HCT116 (cell line): Measurements from ENCODE around the gene PRLH. TPM values are rescaled to one million over a fixed set of nuclear protein-coding genes. Genes with fewer than 3 reads are reported as not detected.

ENCODE experiments used
- ATAC-seq: fragments of 200-7000 bp; cut with Tn5 transposase; 2 replicates; pipeline ENCODE4 v1.9.1; 2020; ENCODE audit warnings: mild to moderate bottlenecking, moderate library complexity
- BruUV-seq: library from RNA; stranded (reverse); fragments of 400-500 nt; replicated peaks from 2 replicates; lab custom pipeline; 2021; lab: Mats Ljungman, UMichigan
- CTCF ChIA-PET: fragments of 300-600 bp; sonication (Branson Sonifier 250); formaldehyde crosslinking; loops from one replicate; lab custom pipeline; 2021; ENCODE audit warnings: antibody characterized with exemption; lab: Charles Lee
- POLR2A ChIA-PET: fragments of 300-600, 350-600 bp; sonication (Branson Sonifier 250); formaldehyde crosslinking; loops from one replicate; lab custom pipeline; 2021; ENCODE audit warnings: antibody characterized with exemption; lab: Charles Lee
- RAD21 ChIA-PET, 2 experiments: fragments of 300-600 bp; sonication (Branson Sonifier 250); formaldehyde crosslinking; loops; one replicate each; lab custom pipeline; 2023; ENCODE audit warnings: low total read pairs in 2 of 2; ENCODE audit not compliant: uncharacterized antibody in 2 of 2, unreplicated experiment in 2 of 2, low non-redundant PET in 1 of 2; lab: Charles Lee
- DNase-seq: peaks from one replicate; pipeline ENCODE4 v3.0.0-alpha.2; 2010; ENCODE audit warnings: low read depth, low spot score
- H2AFZ ChIP-seq: fragments of 200-600 bp; shearing (Covaris generic), sonication (generic); 2 replicates; pipeline ENCODE4 v1.6.1; 2017; ENCODE audit warnings: low read depth, mixed run types, mixed read lengths, antibody characterized with exemption, low read length; ENCODE audit not compliant: poor library complexity, severe bottlenecking
- H3K27ac ChIP-seq: 2 replicates; pipeline ENCODE4 v1.5.1; 2012; ENCODE audit warnings: low read depth, low read length
- H3K27me3 ChIP-seq: fragments of 200-600 bp; sonication (generic); 2 replicates; pipeline ENCODE4 v1.6.1; 2016; ENCODE audit warnings: mixed run types, low read length, mixed read lengths; ENCODE audit not compliant: insufficient read depth
- H3K36me3 ChIP-seq, 2 experiments: fragments of 200-500 bp in 1 of 2; fragments of 200-600 bp in 1 of 2; sonication (Bioruptor generic) in 1 of 2; sonication (generic) in 1 of 2; 2 replicates each; pipeline versions ENCODE4 v1.5.1 to v1.6.1; 2014 to 2016; ENCODE audit warnings: low read length in 2 of 2, inconsistent platforms in 1 of 2, mixed read lengths in 1 of 2, mixed run types in 1 of 2; ENCODE audit not compliant: insufficient read depth in 2 of 2, control insufficient read depth in 1 of 2
- H3K4me1 ChIP-seq, 2 experiments: fragments of 200-600 bp in 1 of 2; sonication (generic) in 1 of 2; 2 replicates each; pipeline versions ENCODE4 v1.5.1 to v1.6.1; 2012 to 2017; ENCODE audit warnings: low read length in 2 of 2, inconsistent platforms in 1 of 2, mild to moderate bottlenecking in 1 of 2, mixed read lengths in 1 of 2, mixed run types in 1 of 2, moderate library complexity in 1 of 2; ENCODE audit not compliant: insufficient read depth in 2 of 2, control insufficient read depth in 1 of 2
- H3K4me2 ChIP-seq: fragments of 200-600 bp; sonication (generic); 2 replicates; pipeline ENCODE4 v1.6.1; 2017; ENCODE audit warnings: mixed run types, low read length, mixed read lengths
- H3K4me3 ChIP-seq, 2 experiments: fragments of 200-600 bp in 1 of 2; sonication (generic) in 1 of 2; replicated peaks in 1 of 2; 2 replicates each; pipeline ENCODE4 v1.5.1; 2011 to 2016; ENCODE audit warnings: low read length in 2 of 2, control low read depth in 1 of 2, low read depth in 1 of 2, mild to moderate bottlenecking in 1 of 2, mixed read lengths in 1 of 2, mixed run types in 1 of 2
- H3K79me2 ChIP-seq: fragments of 200-600 bp; sonication (generic); 2 replicates; pipeline ENCODE4 v1.6.1; 2017; ENCODE audit warnings: mild to moderate bottlenecking, mixed run types, low read length, moderate library complexity, mixed read lengths; ENCODE audit not compliant: insufficient read depth
- H3K9ac ChIP-seq: fragments of 200-600 bp; sonication (generic); 2 replicates; pipeline ENCODE4 v1.6.1; 2016; ENCODE audit warnings: low read length, mixed read lengths
- H3K9me2 ChIP-seq: fragments of 200-600 bp; sonication (generic), shearing (Covaris generic); 2 replicates; pipeline ENCODE4 v1.6.1; 2017; ENCODE audit warnings: mixed run types, mild to moderate bottlenecking, moderate library complexity; ENCODE audit not compliant: insufficient read depth
- H3K9me3 ChIP-seq, 2 experiments: fragments of 200-500 bp in 1 of 2; fragments of 200-600 bp in 1 of 2; sonication (Bioruptor generic) in 1 of 2; sonication (generic) in 1 of 2; 2 replicates each; pipeline ENCODE4 v1.6.1; 2014 to 2017; ENCODE audit warnings: low read length in 2 of 2, mixed read lengths in 2 of 2, inconsistent platforms in 1 of 2, low read depth in 1 of 2, mild to moderate bottlenecking in 1 of 2, mixed run types in 1 of 2, moderate library complexity in 1 of 2; ENCODE audit not compliant: control insufficient read depth in 1 of 2, insufficient read depth in 1 of 2
- H4K20me1 ChIP-seq: fragments of 200-600 bp; sonication (generic), shearing (Covaris generic); 2 replicates; pipeline ENCODE4 v1.6.1; 2017; ENCODE audit warnings: mixed run types, mild to moderate bottlenecking, moderate library complexity; ENCODE audit not compliant: insufficient read depth
- CEBPB ChIP-seq: IDR thresholded peaks from 2 replicates; pipeline ENCODE4 v1.6.1; 2012; ENCODE audit warnings: low read depth
- CTCF ChIP-seq, 3 experiments: fragments of 200-600 bp in 1 of 3; sonication (generic) in 1 of 3; IDR thresholded peaks in 2 of 3; conservative IDR thresholded peaks in 1 of 3; 2 replicates each; pipeline ENCODE4 v1.5.1; 2012 to 2017; ENCODE audit warnings: low read depth in 2 of 3, low read length in 2 of 3, antibody characterized with exemption in 1 of 3, borderline replicate concordance in 1 of 3, control low read depth in 1 of 3, mild to moderate bottlenecking in 1 of 3, mixed read lengths in 1 of 3, mixed run types in 1 of 3, moderate library complexity in 1 of 3; ENCODE audit not compliant: insufficient read depth in 1 of 3
- EGR1 ChIP-seq: IDR thresholded peaks from 2 replicates; pipeline ENCODE4 v1.6.1; 2012; ENCODE audit warnings: low read depth
- ELF1 ChIP-seq: IDR thresholded peaks from 2 replicates; pipeline ENCODE4 v1.6.1; 2012; ENCODE audit warnings: low read depth, borderline replicate concordance
- EZH2 ChIP-seq: fragments of 200-600 bp; sonication (generic); IDR thresholded peaks from 2 replicates; pipeline ENCODE4 v1.6.1; 2017; ENCODE audit warnings: antibody characterized with exemption, mixed run types
- EZH2phosphoT487 ChIP-seq: fragments of 200-600 bp; IDR thresholded peaks from 2 replicates; pipeline ENCODE4 v1.6.1; 2018; ENCODE audit warnings: antibody characterized with exemption, borderline replicate concordance
- FOSL1 ChIP-seq: IDR thresholded peaks from 2 replicates; pipeline ENCODE4 v1.6.1; 2012; ENCODE audit warnings: low read depth
- JUND ChIP-seq: IDR thresholded peaks from 2 replicates; pipeline ENCODE4 v1.6.1; 2012
- POLR2A ChIP-seq: IDR thresholded peaks from 2 replicates; pipeline ENCODE4 v1.7.0; 2011; ENCODE audit warnings: borderline replicate concordance; ENCODE audit not compliant: insufficient read depth, insufficient read length; ENCODE audit errors: extremely low read depth
- POLR2AphosphoS5 ChIP-seq: IDR thresholded peaks from 2 replicates; pipeline ENCODE4 v1.6.1; 2011; ENCODE audit warnings: mild to moderate bottlenecking, low read depth, low read length, moderate library complexity
- SRF ChIP-seq: IDR thresholded peaks from 2 replicates; pipeline ENCODE4 v1.6.1; 2012; ENCODE audit warnings: low read depth
- TCF7L2 ChIP-seq: IDR thresholded peaks from 2 replicates; pipeline ENCODE4 v1.7.0; 2011; ENCODE audit warnings: borderline replicate concordance, inconsistent platforms; ENCODE audit not compliant: insufficient read depth, insufficient read length; ENCODE audit errors: extremely low read depth
- ZFX ChIP-seq: fragments of 450-650 bp; IDR thresholded peaks from 2 replicates; pipeline ENCODE4 v1.6.1; 2017
- ZNF274 ChIP-seq: fragments of 200-500 bp; sonication (Bioruptor generic); IDR thresholded peaks from 2 replicates; pipeline ENCODE4 v1.6.1; 2014; ENCODE audit warnings: mild to moderate bottlenecking, low read depth, low read length, inconsistent platforms
- intact Hi-C: fragments of 100-400 bp; cut with micrococcal nuclease; formaldehyde crosslinking; loops from 2 replicates; pipeline ENCODE4 v1.10.0; 2022
- total RNA-seq: library from RNA; stranded (reverse); gene quantifications from one replicate; pipeline ENCODE4 v1.2.1, GENCODE V29; 2021; ENCODE audit not compliant: unreplicated experiment
- TF ChIP-seq, protein P1 (sequence below): IDR thresholded peaks from 2 replicates; pipeline ENCODE4 v1.6.1; 2012
- TF ChIP-seq, protein P2 (sequence below): IDR thresholded peaks from 2 replicates; pipeline ENCODE4 v1.6.1; 2012; ENCODE audit warnings: low read depth

The PRLH gene
- total RNA-seq, 1 experiment from 2014 or later: not detected

DNA sequence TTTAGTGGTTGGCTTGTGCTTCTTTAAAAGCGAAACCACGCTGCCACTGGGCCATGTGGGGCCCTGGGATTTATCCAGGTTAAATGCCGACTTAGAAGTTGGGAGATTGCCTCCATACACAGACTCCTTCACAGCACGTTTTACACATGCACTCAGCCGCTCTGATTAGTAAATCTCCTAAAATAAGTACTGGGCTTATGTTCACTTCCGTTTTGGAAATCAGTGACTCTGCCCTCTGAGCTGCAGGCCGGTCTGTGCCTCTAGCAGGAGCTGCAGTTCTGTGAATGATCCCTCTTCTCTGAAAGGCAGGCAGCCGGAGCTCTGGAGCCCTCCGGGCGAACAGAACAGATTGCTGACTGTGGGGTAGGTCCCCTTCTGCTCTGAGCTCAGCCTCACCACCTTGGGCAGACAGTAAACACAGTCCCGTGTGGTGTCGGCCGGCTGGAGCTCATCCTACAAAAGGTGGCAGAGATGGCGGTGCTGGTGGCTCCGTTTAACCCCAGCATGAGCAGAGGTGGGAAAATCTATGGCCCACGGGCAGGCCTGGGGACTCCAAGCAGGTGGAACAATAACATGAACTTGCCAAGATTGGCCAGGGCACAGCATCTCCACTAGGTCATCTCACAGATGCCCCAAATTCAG lies 34.0 kb downstream of the PRLH start:
- Histone ChIP-seq H3K27me3 (no peaks in the 10 kb centered on the region), H3K9me2 (no peaks in the 10 kb centered on the region), H3K9ac (no peak overlapping the region), H3K36me3 (no peaks in the 10 kb centered on the region), H3K79me2 (no peaks in the 10 kb centered on the region), H2AFZ (no peak overlapping the region), H3K4me1 (peaks cover 0 to 6% of the 10 kb centered on the region in 2 experiments; a peak in 2 of 4 replicates), H3K4me3 (no peak overlapping the region), H3K4me2 (no peak overlapping the region), H3K27ac (no peak overlapping the region), H3K9me3 (no peaks in the 10 kb centered on the region), H4K20me1 (no peaks in the 10 kb centered on the region)
- intact Hi-C loops: no loop called here
- POLR2A ChIA-PET: interaction anchor here (0.8 kb wide), 1 partner anchor 8 kb away, joined by 4 read pairs; no protein-coding TSS in a partner anchor
- no TSS peak for BruUV-seq
- RAD21 ChIA-PET: no interaction called here
- ATAC-seq: no peak
- CTCF ChIA-PET: no interaction called here
- DNase-seq: no peak
- TF ChIP-seq ZNF274 (no peak), ZFX (no peak), ELF1 (no peak), TCF7L2 (no peak), FOSL1 (no peak), EZH2phosphoT487 (no peak), POLR2AphosphoS5 (no peak), POLR2A (no peak), JUND (no peak), SRF (no peak), EZH2 (no peak), CEBPB (no peak), EGR1 (no peak), CTCF (IDR thresholded peaks at IDR 0.05 in 2 of 3, conservative IDR thresholded peaks at IDR 0.05 in 1 of 3; ENCODE audit: borderline replicate concordance in 1 of 3, insufficient read depth in 1 of 3, low read depth in 2 of 3, low read length in 2 of 3) (no peak)
- TF ChIP-seq, protein P1, sequence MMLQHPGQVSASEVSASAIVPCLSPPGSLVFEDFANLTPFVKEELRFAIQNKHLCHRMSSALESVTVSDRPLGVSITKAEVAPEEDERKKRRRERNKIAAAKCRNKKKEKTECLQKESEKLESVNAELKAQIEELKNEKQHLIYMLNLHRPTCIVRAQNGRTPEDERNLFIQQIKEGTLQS: no peak
- TF ChIP-seq, protein P2, sequence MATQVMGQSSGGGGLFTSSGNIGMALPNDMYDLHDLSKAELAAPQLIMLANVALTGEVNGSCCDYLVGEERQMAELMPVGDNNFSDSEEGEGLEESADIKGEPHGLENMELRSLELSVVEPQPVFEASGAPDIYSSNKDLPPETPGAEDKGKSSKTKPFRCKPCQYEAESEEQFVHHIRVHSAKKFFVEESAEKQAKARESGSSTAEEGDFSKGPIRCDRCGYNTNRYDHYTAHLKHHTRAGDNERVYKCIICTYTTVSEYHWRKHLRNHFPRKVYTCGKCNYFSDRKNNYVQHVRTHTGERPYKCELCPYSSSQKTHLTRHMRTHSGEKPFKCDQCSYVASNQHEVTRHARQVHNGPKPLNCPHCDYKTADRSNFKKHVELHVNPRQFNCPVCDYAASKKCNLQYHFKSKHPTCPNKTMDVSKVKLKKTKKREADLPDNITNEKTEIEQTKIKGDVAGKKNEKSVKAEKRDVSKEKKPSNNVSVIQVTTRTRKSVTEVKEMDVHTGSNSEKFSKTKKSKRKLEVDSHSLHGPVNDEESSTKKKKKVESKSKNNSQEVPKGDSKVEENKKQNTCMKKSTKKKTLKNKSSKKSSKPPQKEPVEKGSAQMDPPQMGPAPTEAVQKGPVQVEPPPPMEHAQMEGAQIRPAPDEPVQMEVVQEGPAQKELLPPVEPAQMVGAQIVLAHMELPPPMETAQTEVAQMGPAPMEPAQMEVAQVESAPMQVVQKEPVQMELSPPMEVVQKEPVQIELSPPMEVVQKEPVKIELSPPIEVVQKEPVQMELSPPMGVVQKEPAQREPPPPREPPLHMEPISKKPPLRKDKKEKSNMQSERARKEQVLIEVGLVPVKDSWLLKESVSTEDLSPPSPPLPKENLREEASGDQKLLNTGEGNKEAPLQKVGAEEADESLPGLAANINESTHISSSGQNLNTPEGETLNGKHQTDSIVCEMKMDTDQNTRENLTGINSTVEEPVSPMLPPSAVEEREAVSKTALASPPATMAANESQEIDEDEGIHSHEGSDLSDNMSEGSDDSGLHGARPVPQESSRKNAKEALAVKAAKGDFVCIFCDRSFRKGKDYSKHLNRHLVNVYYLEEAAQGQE: no peak
